ENCODE data around the gene EMILIN2.
"Not testable (repeated sequence)": the region's sequence is repeated elsewhere in the genome, so short reads cannot be mapped to it uniquely, and the experiment has no call there.

The EMILIN2 gene

DNA sequence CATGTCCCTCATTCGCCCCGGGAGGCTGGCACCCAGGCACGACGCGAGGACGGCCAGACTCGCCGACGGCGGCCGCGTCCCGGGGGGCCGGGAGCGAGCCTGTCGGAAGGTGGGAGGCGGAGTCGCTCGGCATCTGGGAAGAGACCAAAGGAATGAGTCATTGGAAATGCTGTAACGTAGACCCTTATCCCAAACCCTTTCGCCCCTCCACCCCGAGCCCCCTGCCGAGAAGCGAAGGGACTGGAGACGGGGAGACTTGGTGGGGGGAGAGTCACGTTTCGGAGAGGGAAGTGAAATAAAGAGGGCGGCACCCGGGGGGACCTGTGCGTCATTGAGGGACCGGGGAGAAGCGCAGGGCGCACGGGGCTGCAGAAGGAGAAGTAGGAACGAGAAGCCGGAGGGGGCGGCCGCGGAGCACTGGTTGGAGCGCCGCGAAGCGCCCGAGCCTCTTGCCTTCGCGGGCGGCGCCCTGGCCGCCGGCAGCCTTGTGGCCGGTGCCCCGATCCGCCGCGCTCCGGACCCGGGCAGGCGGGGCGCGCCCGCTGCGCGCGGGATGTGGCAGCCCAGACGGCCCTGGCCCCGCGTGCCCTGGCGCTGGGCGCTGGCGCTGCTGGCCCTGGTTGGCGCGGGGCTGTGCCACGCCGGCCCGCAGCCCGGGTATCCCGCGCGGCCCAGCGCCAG, at the start of gene EMILIN2:
EMILIN2 (plus strand) TSS at position 371 of the 681 bp plus-strand sequence; CDS start at position 554, 183 bp downstream.
- DNase-seq = no peak

DNA sequence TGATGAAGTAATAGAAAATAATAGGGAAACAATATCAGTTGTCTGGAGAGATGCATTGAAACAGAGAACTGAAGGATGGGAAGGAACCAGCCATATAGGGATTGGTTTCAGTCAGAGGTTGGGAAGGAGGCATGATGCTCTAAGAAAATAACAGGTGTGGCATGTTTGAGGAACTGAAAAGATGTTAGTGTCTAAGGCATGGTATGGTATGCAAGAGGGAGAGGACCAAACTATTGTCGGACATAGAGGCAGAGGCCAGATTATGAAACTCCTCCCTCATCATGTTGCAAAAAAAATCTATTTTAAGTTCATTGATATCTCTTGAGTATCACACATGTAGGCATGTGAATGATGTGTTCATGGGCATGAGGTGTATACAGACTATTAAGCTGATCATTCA, 48.9 kb upstream of the EMILIN2 start:
- no peak for DNase-seq

DNA sequence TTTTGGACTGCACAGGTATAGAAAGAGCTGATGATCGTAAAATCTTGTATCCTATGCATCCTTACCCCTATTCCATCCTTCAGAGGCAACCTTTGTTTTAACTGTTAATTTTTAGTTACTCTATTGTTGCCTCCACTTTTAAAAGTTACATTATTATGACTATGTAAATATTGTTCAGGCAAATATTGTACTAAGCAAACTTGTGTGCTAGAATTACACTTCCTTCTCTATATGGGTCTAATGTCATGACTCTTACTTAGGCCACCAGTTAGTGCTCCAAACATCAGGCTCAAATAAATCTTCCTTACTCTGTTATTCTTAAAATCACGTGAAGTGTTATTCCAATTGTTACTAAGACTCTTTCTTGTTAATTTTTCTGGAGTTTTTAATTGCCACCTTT, 47.4 kb upstream of the EMILIN2 start:
- no peak for DNase-seq

DNA sequence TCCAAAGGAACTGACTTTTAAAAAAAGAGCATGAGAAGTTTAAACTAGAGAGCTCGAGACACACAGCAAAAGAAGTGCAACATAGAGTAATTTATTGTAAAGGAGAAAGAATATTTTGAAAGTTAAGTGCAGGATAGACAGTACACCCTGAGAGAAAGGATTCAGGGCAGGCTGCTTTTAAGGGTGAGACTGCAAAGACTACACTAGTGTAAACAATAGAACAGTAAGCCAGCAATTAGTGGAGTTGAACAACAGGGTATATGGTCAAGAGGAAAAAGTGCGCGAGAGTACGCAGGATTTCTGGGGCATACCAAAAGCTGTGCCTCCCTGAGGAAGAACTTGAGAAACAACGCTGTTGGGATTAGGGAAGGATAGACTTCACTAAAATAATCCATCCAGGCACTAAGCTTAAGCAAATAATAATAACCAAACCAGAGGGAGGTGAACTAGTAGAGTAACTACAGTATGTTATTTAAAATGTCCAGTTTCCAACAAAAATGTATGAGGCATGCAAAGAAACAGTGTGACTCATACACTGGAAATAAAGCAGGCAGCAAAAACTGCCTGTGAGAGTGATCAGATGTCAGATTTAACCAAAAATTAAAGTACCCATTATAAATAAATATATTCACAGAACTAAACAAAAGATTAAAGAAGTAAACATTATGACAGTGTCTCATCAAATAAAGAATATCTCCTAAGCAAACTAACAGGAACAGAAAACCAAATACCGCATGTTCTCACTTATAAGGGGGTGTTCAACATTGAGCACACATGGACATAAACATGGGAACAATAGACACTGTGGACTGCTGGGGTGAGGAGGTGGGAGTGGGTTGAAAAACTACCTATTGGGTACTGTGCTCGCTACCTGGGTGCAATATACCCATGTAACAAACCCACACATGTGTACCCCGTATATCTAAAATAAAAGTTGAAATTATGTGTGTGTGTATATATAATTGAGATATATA, 40.5 kb upstream of the EMILIN2 start:
- DNase-seq = no peak

DNA sequence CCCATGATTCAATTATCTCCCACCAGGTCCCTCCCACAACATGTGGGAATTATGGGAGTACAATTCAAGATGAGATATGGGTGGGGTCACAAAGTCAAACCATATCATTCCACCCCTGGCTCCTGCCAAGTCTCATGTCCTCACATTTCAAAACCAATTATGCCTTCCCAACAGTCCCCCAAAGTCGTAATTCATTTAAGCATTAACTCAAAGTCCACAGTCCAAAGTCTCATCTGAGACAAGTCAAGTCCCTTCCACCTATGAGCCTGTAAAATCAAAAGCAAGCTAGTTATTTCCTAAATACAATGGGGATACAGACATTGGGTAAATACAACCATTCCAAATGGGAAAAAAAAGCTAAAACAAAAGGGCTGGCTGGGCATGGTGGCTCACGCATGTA, 38.2 kb upstream of the EMILIN2 start:
- DNase-seq = not testable (repeated sequence)

DNA sequence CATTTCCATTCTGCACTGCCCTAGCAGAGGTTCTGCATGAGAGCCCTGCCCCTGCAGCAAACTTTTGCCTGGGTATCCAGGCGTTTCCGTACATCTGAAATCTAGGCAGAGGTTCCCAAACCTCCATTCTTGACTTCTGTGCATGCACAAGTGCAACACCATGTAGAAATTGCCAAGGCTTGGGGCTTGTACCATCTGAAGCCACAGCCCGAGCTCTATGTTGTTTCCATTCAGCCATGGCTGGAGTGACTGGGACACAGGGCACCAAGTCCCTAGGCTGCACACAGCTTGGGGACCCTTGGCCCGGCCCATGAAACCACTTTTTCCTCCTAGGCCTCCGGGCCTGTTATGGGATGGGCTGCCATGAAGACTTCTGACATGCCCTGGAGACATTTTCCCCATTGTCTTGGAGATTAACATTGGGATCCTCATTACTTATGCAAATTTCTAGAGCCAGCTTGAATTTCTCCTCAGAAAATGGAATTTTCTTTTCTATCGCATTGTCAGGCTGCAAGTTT, 37.1 kb upstream of the EMILIN2 start:
- not testable (repeated sequence) for DNase-seq

DNA sequence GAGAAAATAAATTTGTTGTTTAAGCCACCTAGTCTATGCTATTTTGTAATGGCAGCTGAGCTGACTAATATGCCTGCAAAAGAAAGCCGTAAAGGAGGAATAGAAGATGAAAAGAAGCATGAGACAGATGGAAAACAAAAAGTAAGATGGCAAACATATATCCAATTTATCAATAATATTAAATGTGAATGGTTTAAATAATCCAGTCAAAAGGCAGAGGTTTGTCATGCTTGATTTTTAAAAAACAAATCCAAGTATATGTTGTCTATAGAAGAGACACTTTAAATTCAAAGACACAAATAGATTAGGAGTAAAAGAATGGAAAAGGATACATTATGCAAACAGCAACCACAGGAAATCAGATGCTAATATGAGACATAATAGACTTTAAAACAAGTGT, 35.4 kb upstream of the EMILIN2 start:
- DNase-seq = no peak

DNA sequence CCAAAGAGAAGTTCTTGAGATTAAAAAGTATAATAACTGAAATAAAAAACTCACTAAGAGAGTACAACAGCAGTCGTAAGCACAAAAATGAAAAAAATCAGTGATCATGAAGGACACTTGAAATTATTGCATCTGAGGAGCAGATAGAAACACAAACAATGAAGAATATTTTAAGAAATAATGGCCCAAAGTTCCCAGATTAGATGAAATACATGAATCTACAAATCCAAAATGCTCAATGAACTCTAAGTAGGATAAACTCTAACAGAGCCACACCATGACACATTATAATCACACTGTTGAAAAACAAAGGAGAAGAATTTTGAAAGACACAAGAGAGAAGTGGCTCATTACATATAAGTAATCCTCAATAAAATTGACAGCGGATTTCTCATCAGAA, 31.9 kb upstream of the EMILIN2 start:
- DNase-seq = no peak

DNA sequence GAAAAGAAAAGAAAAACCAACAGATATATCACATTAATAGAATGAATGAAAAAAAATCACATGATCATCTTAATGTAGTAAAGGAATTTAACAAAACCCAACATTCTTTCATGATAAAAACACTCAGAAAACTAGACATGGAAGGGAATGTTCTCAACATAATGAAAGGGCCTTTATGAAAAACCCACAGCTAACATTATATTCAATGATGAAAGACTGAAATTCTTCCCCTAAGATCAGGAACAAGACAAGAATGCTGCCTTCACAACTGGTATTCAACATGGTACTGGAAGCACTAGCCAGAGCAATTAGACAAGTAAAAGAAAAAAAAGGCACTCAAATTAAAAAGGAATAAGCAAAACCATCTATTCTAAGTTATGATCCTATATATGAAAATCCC, 28.5 kb upstream of the EMILIN2 start:
- no peak for DNase-seq

DNA sequence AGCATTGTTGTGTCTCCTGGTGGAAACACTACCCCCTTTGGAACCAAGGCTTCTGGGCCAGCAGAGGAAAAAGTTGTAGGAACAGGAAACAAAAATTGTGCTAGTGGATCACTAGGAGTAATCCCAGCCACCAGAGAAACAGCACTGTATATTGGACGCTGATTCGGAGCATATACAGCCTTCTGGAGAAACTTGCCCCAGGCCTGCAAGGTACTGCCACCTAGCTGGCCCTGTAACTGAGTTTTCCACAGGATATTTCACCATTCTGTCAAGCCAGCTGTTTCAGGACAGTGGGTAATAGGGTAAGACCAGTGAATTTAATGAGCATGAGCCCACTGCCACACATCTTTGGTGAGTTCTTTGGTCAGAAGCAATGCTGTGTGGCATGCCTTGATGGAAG, 25.1 kb upstream of the EMILIN2 start:
- no peak for DNase-seq

DNA sequence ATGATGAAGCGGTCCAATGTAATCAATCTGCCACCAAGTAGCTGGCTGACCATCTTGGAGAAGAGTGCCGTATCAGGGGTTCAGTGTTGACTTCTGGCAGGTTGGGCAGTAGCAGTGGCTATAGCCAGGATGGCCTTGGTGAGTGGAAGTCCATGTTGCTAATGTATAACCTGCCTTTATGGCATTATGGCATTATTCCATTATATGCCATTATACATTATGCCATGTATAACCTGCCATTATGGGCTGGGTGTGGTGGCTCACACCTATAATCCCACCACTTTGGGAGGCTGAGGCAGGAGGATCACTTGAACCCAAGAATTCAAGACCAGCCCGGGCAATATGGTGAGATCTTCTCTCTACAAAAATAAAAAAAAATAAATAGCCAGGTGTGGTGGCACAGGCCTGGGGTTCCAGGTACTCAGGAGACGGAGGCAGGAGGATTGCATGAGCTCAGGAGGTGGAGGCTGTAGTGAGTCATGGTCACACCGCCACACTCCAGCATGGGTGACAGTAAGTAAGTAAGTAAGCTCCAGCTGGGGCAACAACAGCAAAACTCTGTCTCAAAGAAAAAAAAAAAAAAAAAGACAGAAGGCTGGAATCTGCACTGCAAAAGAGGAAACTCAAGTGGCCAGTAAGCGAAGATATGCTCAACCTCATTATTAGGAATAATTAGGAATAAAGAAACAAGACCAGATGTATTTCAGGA, 24.4 kb upstream of the EMILIN2 start:
- DNase-seq = no peak

DNA sequence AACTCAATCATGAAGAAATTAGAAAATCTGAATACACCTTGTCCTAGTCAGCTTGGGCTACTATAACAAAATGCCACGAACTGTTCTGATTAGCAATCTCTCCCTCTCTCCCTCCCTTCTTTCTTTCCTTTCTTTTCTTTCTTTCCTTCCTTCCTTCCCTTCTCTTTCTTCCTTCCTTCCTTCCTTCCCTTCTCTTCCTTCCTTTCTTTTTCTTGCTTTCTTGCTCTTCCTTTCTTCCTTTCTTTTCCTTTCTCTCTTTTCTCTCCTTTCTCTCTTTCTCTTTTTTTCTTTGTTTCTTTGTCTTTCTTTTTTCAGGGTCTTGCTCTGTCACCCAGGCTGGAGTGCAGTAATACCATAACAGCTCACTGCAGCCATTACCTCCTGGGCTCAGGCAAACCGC, 23.6 kb upstream of the EMILIN2 start:
- no peak for DNase-seq

DNA sequence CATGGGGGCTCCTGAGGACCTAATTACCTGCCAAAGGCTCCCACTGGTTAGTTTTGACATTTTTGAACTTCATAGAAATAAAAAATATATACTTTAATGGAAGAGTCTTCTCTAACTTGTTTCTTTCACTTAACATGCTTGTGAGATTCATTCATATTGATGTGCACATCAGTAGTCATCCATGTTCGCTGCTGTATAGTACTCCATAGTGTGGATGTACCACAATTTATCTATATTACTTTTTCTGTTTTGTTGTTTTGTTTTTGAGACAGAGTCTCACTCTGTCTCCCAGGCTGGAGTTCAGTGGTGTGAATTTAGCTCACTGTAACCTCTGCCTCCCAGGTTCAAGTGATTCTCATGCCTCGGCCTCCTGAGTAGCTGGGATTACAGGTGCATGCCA, 22.8 kb upstream of the EMILIN2 start:
- no peak for DNase-seq

DNA sequence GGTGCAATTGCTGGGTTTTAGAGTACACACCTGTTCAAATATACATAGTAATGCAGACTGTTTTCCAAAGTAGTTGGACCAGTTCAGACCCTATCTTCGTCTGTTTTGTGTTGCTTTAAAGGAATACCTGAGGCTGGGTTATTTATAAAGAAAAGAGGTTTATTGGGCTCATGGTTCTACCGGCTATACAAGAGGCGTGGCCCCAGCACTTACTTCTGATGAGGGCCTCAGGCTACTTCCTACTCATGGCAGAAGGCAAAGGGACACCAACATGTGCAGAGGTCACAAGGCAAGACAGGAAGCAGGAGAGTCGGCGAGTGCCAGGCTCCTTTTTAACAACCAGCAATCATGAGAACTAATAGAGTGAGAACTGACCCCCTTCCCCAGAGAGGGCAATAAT, 21.9 kb upstream of the EMILIN2 start:
- no peak for DNase-seq

DNA sequence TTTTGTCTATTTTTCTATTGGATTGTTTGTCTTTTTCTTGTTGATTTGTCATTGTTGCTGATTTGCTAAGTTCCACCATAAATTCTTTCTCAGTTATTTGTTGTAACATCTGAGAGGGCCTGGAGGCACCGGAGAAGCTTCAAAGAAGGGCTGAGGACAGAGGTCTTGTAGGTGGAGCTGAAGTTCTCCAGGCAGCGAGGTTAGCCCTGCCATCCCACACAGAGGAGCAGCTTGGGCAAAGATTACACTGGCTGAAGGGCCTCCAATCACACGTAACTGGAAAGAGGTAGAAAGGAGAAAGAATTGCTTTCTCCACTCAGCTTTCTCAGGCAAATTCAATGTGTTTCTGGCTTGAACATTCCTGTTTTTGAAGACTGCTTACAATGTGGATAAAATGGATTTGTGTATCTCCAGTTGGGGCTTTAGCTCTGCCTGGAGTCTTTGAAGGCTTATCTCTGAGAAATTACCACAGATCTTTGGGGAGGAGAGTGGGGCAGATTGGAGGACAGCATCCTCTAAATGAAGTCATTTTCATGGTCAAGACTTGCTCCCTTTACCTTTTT, 21.1 kb upstream of the EMILIN2 start:
- DNase-seq = no peak

DNA sequence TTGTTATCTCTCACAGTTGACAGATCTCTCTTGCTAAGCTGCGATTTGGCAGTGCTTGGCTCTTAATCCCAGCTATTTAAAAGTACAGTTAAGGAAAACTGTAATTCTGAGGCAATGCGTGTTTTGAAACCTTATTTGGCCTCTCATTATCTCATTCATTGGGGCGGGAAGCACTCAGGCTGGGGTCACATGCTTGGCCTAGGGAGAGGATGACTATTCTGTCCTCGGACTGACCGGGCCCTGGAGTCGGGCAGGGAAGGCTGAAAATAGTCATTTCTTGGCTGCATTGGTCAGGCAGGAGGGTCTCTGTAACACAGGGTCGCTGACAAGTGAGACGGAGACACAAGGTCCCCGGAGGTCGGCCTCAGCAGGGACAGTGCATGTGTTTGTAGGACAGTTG, 20.2 kb upstream of the EMILIN2 start:
- DNase-seq = no peak

DNA sequence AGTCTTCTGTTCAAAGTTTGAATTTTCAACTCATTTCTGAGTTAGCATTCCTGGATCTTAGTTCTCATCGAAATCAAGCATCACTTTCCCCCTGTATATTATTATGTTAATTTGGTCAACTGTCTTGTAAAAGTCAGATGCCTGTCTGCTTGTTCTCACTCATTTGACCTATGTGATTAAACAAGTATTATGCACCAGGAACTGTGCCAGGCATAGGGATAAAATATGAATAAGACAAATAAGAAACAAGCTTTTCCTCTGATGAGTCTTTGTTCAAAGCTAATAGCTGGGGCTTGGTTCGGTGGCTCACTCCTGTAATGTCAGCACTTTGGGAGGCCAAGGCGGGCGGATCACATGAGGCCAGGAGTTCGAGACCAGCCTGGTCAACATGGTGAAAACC, 19.7 kb upstream of the EMILIN2 start:
- no peak for DNase-seq

DNA sequence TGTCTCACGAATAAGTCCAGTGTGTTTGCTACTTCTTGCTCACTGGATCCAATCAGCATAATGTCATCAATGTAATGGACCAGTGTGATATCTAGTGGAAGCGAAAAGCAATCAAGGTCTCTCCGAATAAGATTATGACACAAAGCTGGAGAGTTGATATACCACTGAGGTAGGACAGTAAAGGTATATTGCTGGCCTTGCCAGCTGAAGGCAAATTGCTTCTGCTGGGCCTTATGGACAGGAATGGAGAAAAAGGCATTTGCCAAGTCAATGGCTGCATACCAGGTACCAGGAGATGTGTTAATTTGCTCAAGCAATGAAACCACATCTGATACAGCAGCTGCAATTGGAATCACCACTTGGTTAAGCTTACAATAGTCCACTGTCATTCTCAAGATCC, 10.7 kb upstream of the EMILIN2 start:
- not testable (repeated sequence) for DNase-seq

DNA sequence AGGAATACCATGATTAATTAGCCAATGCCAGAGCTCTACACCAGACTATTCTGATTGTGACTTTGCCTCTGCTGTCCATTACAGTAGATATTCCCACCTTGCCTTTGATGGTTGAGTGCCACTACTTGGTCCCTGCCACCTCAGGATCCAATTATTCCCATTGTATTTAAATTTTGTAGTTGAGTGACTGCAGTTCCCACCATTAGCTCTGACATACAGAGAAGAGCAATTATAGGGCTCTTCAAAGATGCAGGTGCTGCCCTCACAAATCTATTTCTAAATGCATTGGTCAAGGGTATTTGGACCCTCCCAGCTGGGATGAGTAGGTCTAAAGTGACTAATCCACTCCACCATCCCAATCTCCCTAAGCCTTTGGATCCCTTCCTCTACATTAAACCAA, 9.5 kb upstream of the EMILIN2 start:
- DNase-seq = not testable (repeated sequence)

DNA sequence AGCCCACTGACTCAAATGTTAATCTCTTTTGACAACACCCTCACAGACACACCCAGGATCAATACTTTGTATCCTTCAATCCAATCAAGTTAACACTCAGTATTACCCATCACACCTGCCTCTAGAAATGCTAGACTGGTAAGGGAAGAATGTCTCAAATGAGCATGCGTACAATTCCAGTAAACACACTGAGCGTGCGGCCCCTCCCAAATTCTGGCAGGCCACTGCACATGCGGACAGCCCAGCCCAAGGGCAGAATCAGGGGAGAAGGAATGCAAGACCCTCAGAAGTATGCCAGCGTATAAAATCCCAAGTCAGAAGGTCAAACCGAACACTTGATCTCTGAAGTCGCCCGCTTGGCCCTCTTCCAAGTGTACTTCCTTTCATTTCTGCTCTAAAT, 7.6 kb upstream of the EMILIN2 start:
- no peak for DNase-seq

DNA sequence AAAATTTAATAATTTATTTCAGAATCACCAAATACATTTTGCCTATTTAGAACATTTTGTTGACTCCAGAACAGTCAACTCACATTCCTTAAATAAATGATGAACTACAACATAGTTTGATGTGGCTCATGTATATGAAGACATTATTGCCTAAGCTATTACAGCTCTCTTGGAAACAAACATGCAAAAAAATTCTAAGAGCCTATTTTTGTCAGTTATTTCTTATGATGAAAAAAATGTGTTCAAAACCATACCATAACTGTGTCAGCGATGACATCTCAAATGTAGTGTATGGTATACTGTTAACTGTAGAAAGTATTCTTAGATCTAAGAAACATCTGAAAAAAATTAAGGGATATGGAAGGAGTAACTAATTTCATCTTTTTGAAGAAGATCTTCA, 6.3 kb upstream of the EMILIN2 start:
- no peak for DNase-seq

DNA sequence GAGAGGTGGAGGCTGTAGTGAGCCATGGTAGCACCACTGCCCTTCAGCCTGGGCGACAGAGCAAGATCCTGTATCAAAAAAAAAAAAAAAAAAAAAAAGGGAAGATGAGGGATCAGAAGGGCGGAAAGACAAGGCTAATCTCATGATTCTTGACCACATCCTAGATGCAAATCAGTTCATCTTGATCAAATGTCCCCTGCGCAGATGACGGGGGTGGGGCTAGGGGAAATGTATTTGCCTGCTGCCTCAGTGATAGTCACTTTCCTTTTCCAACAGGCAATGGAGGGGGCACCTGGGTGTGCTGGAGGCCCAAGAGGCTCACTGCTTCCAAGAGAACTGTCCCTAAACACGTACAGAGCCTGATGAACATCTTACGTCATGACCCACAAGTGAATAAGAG, 3.7 kb upstream of the EMILIN2 start:
- no peak for DNase-seq

DNA sequence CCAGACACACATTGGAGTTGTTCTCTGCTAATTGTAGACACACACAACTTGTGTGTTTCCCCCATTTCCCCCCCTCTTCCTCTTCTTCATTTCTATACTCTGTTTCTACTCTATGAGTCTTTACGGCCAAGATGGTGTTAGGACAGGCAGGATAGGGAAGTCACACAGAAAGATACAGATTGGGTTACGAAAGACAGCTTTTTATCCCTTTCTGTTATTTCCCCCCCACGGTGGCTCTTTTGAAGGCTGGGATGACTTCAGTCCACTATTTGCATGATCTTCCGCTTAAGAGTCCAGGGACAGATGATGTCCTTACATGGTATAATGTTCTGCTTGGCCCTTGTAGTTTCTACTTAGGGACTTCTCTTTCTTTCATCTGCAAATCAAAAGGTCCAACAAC, 1.6 kb upstream of the EMILIN2 start:
- DNase-seq = no peak
